Measurements from ENCODE around the gene NPNT.

NPNT gene

GRCh38 chr4:105871997-105872396 is 23.3 kb upstream of the NPNT start:
- H3K4me3 ChIP-seq (ENCODE audit: low read depth, low read length) = no peak overlapping the region
- no peak for DNase-seq (ENCODE audit: low read depth)
- TF ChIP-seq CTCF (IDR thresholded peaks at IDR 0.05; ENCODE audit: control insufficient read depth, extremely low read depth, insufficient read depth) = no peak

GRCh38 chr4:105875233-105875632 is 20.0 kb upstream of the NPNT start:
- no peak for DNase-seq (ENCODE audit: low read depth)
- TF ChIP-seq CTCF (IDR thresholded peaks at IDR 0.05; ENCODE audit: control insufficient read depth, extremely low read depth, insufficient read depth) = no peak
- no peak overlapping the region for H3K4me3 ChIP-seq (ENCODE audit: low read depth, low read length)

GRCh38 chr4:105878668-105879067 is 16.6 kb upstream of the NPNT start:
- DNase-seq (ENCODE audit: low read depth) = no peak

GRCh38 chr4:105887508-105887907 is 7.8 kb upstream of the NPNT start:
- DNase-seq (ENCODE audit: low read depth) = no peak
- no peak overlapping the region for H3K4me3 ChIP-seq (ENCODE audit: low read depth, low read length)
- TF ChIP-seq CTCF (IDR thresholded peaks at IDR 0.05; ENCODE audit: control insufficient read depth, extremely low read depth, insufficient read depth) = no peak

More at GRCh38 chr4:105878668-105879067, 16.6 kb upstream of the NPNT start:
- H3K4me3 ChIP-seq (ENCODE audit: low read depth, low read length) = no peak overlapping the region
- no peak for TF ChIP-seq CTCF (IDR thresholded peaks at IDR 0.05; ENCODE audit: control insufficient read depth, extremely low read depth, insufficient read depth)

GRCh38 chr4:105895583-105896460 is 551 bp downstream of the NPNT start:
- H3K4me3 ChIP-seq (ENCODE audit: low read depth, low read length) = no peak overlapping the region
- TF ChIP-seq CTCF (IDR thresholded peaks at IDR 0.05; ENCODE audit: control insufficient read depth, extremely low read depth, insufficient read depth) = no peak
- DNase-seq (ENCODE audit: low read depth) = no peak

GRCh38 chr4:105896461-105896942 is 1.2 kb downstream of the NPNT start:
- no peak for TF ChIP-seq CTCF (IDR thresholded peaks at IDR 0.05; ENCODE audit: control insufficient read depth, extremely low read depth, insufficient read depth)
- no peak overlapping the region for H3K4me3 ChIP-seq (ENCODE audit: low read depth, low read length)
- no peak for DNase-seq (ENCODE audit: low read depth)

All from LNCaP clone FGC (cell line).